Nephron (organoid): ENCODE measurements around the gene GALNT2.

Experiments used
- H3K27ac Mint-ChIP-seq, 3 experiments: 2 replicates each; pipeline ENCODE4 v1.8.0; 2020; ENCODE audit warnings: mixed read lengths in 3 of 3, mild to moderate bottlenecking in 2 of 3, moderate library complexity in 1 of 3
- H3K27me3 Mint-ChIP-seq: 2 replicates; pipeline ENCODE4 v1.8.0; 2021; ENCODE audit warnings: low read depth, mild to moderate bottlenecking, moderate library complexity, mixed read lengths
- H3K36me3 Mint-ChIP-seq: 2 replicates; pipeline ENCODE4 v1.8.0; 2020; ENCODE audit warnings: low read depth, mixed read lengths
- H3K4me1 Mint-ChIP-seq: 2 replicates; pipeline ENCODE4 v1.8.0; 2020; ENCODE audit warnings: mixed read lengths
- H3K4me3 Mint-ChIP-seq, 3 experiments: 2 replicates each; pipeline ENCODE4 v1.8.0; 2020; ENCODE audit warnings: mild to moderate bottlenecking in 3 of 3, mixed read lengths in 3 of 3, moderate library complexity in 2 of 3
- H3K9me3 Mint-ChIP-seq: 2 replicates; pipeline ENCODE4 v1.8.0; 2020; ENCODE audit warnings: mixed read lengths
- TF ChIP-seq, protein P1 (sequence below), 3 experiments: fragments of 200-600 bp; sonication (generic); IDR thresholded peaks; one replicate each; pipeline ENCODE4 v1.5.0; 2021; ENCODE audit warnings: antibody characterized with exemption in 3 of 3; ENCODE audit not compliant: unreplicated experiment in 3 of 3

GALNT2 gene

DNA sequence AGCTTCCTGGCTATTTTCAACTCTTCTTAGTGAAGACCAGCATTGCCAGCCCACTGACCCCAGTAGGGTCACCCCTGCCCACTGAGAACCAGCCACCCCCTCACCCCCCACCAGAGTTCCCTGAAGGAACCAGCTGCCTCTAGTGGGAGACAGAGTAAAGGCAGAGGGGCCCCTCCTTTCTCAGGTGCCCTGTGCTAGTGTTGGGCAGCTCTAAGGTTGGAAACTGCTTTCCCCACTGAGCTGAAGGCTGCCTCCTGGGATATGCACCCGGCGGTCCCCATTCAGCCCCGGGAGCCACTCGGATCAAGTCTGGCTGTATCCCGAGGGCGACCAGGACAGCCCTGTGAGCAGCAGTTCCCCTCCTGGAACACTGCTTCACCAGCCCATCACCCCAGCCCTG, 248.1 kb downstream of the GALNT2 start:
- no peaks in the 10 kb centered on the region for H3K9me3 Mint-ChIP-seq
- H3K4me3 Mint-ChIP-seq: no peak overlapping the region
- peaks cover 13% of the 10 kb centered on the region for H3K4me1 Mint-ChIP-seq
- H3K27ac Mint-ChIP-seq: no peak overlapping the region
- TF ChIP-seq, protein P1, sequence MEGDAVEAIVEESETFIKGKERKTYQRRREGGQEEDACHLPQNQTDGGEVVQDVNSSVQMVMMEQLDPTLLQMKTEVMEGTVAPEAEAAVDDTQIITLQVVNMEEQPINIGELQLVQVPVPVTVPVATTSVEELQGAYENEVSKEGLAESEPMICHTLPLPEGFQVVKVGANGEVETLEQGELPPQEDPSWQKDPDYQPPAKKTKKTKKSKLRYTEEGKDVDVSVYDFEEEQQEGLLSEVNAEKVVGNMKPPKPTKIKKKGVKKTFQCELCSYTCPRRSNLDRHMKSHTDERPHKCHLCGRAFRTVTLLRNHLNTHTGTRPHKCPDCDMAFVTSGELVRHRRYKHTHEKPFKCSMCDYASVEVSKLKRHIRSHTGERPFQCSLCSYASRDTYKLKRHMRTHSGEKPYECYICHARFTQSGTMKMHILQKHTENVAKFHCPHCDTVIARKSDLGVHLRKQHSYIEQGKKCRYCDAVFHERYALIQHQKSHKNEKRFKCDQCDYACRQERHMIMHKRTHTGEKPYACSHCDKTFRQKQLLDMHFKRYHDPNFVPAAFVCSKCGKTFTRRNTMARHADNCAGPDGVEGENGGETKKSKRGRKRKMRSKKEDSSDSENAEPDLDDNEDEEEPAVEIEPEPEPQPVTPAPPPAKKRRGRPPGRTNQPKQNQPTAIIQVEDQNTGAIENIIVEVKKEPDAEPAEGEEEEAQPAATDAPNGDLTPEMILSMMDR (IDR thresholded peaks at IDR 0.05; ENCODE audit: unreplicated experiment in 3 of 3): no peak
- peaks cover 22% of the 10 kb centered on the region for H3K27me3 Mint-ChIP-seq
- H3K36me3 Mint-ChIP-seq: no peaks in the 10 kb centered on the region

- peaks cover 24% of the 10 kb centered on the region for H3K27me3 Mint-ChIP-seq
- TF ChIP-seq, protein P1 (IDR thresholded peaks at IDR 0.05; ENCODE audit: unreplicated experiment in 3 of 3): no peak
These were observed 250.1 kb downstream of the GALNT2 start for GRCh38 chr1:230316864-230317745.

DNA sequence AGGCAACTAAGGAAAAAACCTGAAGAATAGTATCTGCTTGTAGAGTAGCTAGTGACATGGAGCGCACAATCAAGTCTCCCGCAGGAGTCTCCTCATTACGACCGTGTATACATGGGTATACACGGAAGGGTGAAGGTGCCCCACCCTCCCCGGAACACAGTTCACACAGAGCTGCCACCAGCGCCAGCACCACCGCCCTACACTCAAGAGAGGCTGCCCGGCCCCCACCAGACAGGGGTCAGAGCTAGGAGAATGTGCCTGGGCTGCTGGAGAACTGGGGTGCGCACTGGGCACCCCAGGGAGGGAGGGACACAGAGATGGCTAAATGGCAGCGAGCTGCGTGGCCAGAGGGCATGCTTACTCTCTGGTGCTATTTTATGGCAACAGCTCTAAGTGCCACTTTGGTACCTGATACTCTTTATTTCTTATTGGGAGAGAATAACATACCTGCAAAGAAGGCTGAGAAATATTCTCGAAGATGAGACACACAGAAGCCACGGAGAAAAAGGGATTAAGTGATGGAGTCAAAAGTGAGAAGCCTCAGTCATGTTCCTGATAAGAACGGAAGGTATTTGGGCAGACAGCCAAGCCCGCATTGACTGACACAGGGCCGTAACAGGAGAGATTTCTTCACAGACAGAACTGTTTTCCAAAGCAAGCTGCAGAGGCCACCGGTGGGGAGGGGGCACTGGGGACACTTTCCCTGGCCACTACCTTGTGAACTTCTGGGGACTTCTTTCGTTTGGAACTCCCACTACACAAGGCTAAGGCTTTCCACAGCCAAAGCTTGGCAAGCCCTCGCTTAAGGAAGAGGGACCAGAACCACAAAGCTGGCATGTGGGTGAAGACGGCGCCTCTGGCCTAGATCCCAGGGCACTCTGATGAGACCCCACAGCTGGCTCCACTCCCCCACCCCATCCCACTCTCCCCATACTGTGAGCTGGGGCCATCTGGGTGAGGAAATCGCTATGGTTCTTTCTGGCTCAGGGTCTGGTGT, 251.1 kb downstream of the GALNT2 start:
- H3K36me3 Mint-ChIP-seq: no peaks in the 10 kb centered on the region
- H3K27ac Mint-ChIP-seq: no peak overlapping the region
- peaks cover 24% of the 10 kb centered on the region for H3K27me3 Mint-ChIP-seq
- H3K4me3 Mint-ChIP-seq: no peak overlapping the region
- H3K9me3 Mint-ChIP-seq: no peaks in the 10 kb centered on the region
- peaks cover 32% of the 10 kb centered on the region for H3K4me1 Mint-ChIP-seq
- TF ChIP-seq, protein P1 (IDR thresholded peaks at IDR 0.05; ENCODE audit: unreplicated experiment in 3 of 3): no peak

More at GRCh38 chr1:230316864-230317745, 250.1 kb downstream of the GALNT2 start:
- no peak overlapping the region for H3K4me3 Mint-ChIP-seq
- H3K36me3 Mint-ChIP-seq: no peaks in the 10 kb centered on the region
- H3K4me1 Mint-ChIP-seq: peaks cover 26% of the 10 kb centered on the region
- no peak overlapping the region for H3K27ac Mint-ChIP-seq
- no peaks in the 10 kb centered on the region for H3K9me3 Mint-ChIP-seq

GRCh38 chr1:230319014-230319747, 252.1 kb downstream of the GALNT2 start:
- Mint-ChIP-seq H3K4me3 (no peak overlapping the region), H3K27ac (no peak overlapping the region), H3K36me3 (no peaks in the 10 kb centered on the region), H3K4me1 (peaks cover 36% of the 10 kb centered on the region), H3K9me3 (no peaks in the 10 kb centered on the region), H3K27me3 (peaks cover 17% of the 10 kb centered on the region)
- TF ChIP-seq, protein P1 (IDR thresholded peaks at IDR 0.05; ENCODE audit: unreplicated experiment in 3 of 3): no peak

DNA sequence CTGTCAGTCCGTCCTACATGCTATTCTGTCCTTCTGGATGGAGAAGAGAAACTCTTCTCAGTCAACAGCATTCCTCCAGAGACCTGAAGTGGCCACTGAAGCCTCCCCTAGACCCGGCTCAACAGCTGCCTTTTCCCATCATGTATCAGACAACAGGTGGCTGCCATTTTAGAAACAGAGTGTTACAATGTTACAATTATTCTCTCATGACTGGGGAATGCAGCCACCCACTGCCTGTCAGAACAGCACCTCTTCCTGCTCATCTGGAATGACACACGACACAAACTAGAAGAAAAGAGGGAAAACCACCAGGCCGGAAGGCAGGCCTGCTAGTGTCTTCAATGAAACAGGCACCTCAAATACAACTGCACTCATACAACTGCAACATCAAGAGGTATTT, 253.8 kb downstream of the GALNT2 start:
- TF ChIP-seq, protein P1 (IDR thresholded peaks at IDR 0.05; ENCODE audit: unreplicated experiment in 3 of 3): no peak
- Mint-ChIP-seq H3K36me3 (no peaks in the 10 kb centered on the region), H3K4me3 (peak overlapping the region in 1 of 3 experiments; percentile 59), H3K27ac (peak overlapping the region; percentile 66 to 95 (median 90)), H3K9me3 (no peaks in the 10 kb centered on the region), H3K27me3 (peaks cover 16% of the 10 kb centered on the region), H3K4me1 (peaks cover 37% of the 10 kb centered on the region)
